Mammary microvascular endothelial cell (primary cell): ENCODE data around the gene STIM1. TPM values are rescaled to one million over a fixed set of nuclear protein-coding genes. Genes with fewer than 3 reads are reported as not detected.

Experiments used
- total RNA-seq: library from RNA; depleted of rRNA; stranded (reverse); fragments of >200 nt; gene quantifications from 2 replicates; pipeline ENCODE4 v1.2.3, GENCODE V29; 2015

The STIM1 gene
- 14.1 and 18.0 TPM in 2 replicates for total RNA-seq

DNA sequence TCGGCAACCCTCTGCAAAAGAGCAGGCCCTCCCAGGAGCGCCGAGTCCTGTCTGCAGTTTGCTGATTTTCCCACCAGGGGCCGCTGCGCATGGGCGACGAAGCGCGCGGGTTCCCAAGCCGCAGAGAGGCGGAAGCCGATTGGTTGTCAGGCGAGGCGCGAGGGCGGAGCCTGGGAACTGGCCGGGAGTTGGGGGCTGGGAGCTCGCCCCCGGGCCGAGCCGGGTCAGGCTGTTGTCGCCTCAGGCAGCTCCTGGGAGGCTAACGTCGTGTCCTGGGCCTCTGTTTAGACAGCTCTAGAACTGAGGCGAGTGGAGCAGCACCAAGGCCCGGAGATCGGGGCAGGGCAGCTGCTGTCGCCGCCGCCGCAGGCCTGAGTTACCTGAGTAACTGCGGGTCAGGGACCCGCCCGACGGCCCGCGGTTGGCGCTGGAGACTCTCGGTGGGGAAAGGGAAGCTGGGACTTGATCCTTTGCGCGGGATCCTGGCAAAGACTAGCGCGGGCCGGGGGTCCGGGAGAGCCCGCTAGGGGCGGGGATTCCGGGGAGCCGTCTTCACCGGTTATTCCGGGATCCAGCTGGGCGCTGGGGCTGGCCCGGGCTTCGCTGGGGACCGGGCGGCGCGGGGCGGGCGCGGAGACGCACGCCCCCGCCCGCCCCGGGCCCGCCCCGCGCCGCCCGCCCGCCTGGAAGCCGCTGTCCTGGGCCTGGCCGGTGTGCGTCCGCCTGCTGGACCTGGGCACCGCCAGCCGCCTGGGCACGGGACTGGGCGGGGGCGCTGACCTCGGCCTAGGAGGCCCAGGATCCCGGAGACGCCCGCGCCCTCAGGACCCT is at the start of gene STIM1:
Gene STIM1 (plus strand): TSS at position 688 of the 831 bp plus-strand sequence. CDS start 607 bp downstream, outside the sequence.

DNA sequence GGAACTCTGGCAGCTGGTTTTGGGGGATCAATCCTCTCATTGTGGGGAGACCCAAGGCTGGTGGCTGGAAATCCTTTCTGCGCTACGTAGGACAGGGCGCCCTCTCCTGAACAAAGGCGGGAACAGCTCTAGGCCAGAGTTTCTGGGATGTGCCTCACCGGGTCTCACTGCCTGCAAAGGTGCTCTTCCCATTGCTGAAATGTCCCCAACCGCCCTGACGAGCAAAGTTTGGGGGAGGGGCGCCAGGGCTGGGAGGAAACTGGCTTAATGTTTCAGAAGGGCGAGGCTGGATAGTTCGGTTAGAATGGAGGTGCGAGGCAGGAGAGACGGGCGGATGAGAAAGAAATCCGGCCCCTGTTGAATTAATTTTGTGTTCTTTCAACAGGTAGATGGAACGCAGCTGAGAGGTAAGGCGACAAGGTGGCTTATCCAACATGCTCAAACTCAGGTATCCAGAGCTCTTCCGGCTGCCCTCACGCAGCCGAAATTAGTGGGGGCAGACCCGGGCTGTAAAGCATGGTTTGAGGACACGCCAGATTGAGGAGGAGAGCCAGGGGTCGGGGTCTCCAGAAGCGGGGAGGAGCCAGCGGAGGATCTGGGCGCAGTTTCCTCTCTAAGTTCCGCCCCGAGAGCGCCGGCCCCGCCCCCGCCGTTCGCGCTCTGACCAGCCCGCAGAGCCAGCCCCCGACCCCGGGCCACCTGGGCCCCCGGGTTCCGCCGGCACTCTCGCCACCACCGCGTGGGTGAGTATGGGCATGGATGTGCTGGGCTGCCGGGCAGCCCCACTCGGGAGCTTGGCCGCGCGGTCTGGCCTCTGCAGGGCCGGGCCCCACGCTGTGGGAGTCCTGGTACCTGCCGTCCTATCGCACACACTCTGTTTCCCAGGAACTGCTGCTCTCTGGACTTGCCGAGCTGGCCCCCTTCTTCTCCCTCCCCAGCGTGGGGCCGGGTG is 47.3 kb upstream of the STIM1 start, which contains the start of gene PGAP2:
Gene PGAP2 (plus strand): TSS at position 652 of the 952 bp plus-strand sequence. CDS start 2,700 bp downstream, outside the sequence.

DNA sequence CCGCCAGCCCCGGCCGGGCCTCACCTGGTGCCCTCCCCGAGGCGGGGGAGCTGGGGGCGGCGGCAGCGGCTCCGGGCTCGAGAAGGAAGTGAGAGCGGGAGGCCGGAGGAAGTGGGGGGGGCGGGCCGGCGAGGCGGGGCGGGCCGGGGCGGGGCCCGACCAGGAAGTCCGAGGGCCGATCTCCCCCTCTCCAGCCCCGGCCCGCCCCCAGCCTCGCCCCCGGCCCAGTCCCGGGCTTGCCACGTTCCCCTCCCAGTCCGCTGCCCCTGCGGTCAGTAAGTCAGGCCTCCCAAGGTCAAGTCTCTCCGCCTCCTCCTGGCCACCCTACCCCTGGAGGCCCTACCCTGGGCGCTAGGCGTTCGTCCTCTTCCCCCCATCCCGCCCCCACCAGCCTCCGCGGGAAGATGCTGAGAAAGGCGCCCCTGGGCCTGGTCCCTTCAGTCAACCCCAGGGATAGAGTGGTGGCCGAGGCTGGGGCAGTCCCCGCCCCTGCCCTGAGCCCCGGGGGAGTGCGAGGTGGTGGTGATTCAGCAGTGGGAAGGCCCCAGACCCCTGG is 14.5 kb upstream of the STIM1 start, which contains the start of gene RHOG:
Gene RHOG (minus strand): TSS at position 90 of the 556 bp plus-strand sequence. CDS start 12,821 bp downstream, outside the sequence.

DNA sequence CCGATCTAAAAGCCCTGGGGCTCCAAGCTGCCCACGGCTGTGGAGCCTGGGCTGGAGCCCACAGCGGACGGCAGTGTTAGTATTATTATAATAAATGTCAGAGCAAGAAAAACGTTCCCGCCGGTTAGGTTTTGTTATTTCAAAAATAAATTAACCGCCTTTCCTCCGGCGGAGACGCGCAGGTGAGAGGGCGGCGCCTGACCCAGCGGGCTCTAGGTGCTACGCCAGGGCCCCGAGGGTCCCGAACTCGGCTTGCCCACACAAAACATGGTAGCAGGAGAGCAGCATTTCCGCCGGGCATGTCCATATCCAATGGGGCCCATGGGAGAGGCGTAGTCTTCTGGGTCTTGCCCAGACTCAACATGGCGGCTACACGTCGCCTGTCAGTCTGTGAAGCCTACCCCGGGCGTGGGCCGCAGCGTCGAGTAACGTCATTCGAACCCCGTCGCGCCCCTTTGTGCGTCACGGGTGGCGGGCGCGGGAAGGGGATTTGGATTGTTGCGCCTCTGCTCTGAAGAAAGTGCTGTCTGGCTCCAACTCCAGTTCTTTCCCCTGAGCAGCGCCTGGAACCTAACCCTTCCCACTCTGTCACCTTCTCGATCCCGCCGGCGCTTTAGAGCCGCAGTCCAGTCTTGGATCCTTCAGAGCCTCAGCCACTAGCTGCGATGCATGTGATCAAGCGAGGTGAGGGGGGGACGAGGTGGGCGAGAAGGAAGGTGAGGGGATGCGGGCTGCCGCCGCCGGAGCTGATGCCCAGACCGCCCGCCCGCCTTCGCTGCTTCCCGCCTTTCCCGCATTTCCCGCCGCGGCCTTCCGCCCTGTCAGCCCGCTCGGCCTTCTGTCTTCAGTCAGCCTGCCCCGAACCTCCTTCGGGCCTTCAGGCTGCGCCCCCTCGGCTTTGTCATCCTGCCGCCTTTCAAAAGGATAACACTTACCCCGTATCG is 239.2 kb downstream of the STIM1 start, which contains the start of gene RRM1:
Gene RRM1 (plus strand): TSS at position 452 of the 944 bp plus-strand sequence. CDS start 214 bp downstream, at position 666.

Other genes starting within 250 kb of the STIM1 start
- gene ART5, start 213.7 kb upstream of the STIM1 start, total RNA-seq, result not detected in 2 replicates
- gene ART1, start 210.5 kb upstream of the STIM1 start, total RNA-seq, result not detected in 2 replicates
- 0.05 TPM in 1 of 2 replicates, not detected in the other for gene CHRNA10, start 184.3 kb upstream of the STIM1 start, total RNA-seq
- 110 and 115 TPM in 2 replicates for gene NUP98, start 58.1 kb upstream of the STIM1 start, total RNA-seq
- 8.0 and 10.3 TPM in 2 replicates for gene PGAP2, start 47.1 kb upstream of the STIM1 start, total RNA-seq
- gene RHOG, start 14.7 kb upstream of the STIM1 start, total RNA-seq, result 61.2 and 63.4 TPM in 2 replicates
- 90.0 and 92.0 TPM in 2 replicates for gene RRM1, start 239.1 kb downstream of the STIM1 start, total RNA-seq